Measurements from ENCODE around the gene NCR3LG1. TPM values are rescaled to one million over a fixed set of nuclear protein-coding genes. Genes with fewer than 3 reads are reported as not detected.

Gene NCR3LG1
- polyA plus RNA-seq, 3 donors, result 0.43 to 1.5 (median 0.45) TPM

GRCh38 chr11:17368551-17368950 is 17.0 kb downstream of the NCR3LG1 start:
- 89 to 92% (median 90%) methylated on average over 3 of the region's 3 CpGs for WGBS, 3 donors
- no peak overlapping the region for H3K27ac ChIP-seq (ENCODE audit: low read depth, low read length)

GRCh38 chr11:17369094-17369493 is 17.5 kb downstream of the NCR3LG1 start:
- H3K27ac ChIP-seq (ENCODE audit: low read depth, low read length), result no peak overlapping the region

- 84 to 94% (median 89%) methylated on average over 2 of the region's 2 CpGs for WGBS, 3 donors
- no peak overlapping the region for H3K27ac ChIP-seq (ENCODE audit: low read depth, low read length)
Observed at GRCh38 chr11:17369684-17370243, 18.2 kb downstream of the NCR3LG1 start.

GRCh38 chr11:17371614-17372013 is 20.0 kb downstream of the NCR3LG1 start:
- H3K27ac ChIP-seq (ENCODE audit: low read depth, low read length), result no peak overlapping the region
- 48 to 57% (median 56%) methylated on average over 3 of the region's 3 CpGs for WGBS, 3 donors

GRCh38 chr11:17375547-17375946 is 23.9 kb downstream of the NCR3LG1 start:
- 88 to 95% (median 89%) methylated on average over 5 of the region's 5 CpGs for WGBS, 3 donors
- no peak overlapping the region for H3K27ac ChIP-seq (ENCODE audit: low read depth, low read length)

- H3K27ac ChIP-seq (ENCODE audit: low read depth, low read length), result no peak overlapping the region
- WGBS, 3 donors, result 79 to 88% (median 82%) methylated on average over 3 of the region's 3 CpGs
Observed at GRCh38 chr11:17376493-17376892, 24.9 kb downstream of the NCR3LG1 start.

- H3K27ac ChIP-seq (ENCODE audit: low read depth, low read length), result no peak overlapping the region
- WGBS, 3 donors, result 68 to 78% (median 70%) methylated on average over 2 of the region's 2 CpGs
Observed at GRCh38 chr11:17378655-17379054, 27.1 kb downstream of the NCR3LG1 start.

GRCh38 chr11:17379383-17380180 is 28.0 kb downstream of the NCR3LG1 start:
- 84 to 89% (median 89%) methylated on average over 7 of the region's 7 CpGs for WGBS, 3 donors
- H3K27ac ChIP-seq (ENCODE audit: low read depth, low read length), result no peak overlapping the region

GRCh38 chr11:17381156-17381555 is 29.6 kb downstream of the NCR3LG1 start:
- H3K27ac ChIP-seq (ENCODE audit: low read depth, low read length), result no peak overlapping the region
- WGBS, 3 donors, result 66 to 76% (median 74%) methylated on average over 4 of the region's 4 CpGs

- 64 to 86% (median 81%) methylated on average over 8 of the region's 8 CpGs for WGBS, 3 donors
- no peak overlapping the region for H3K27ac ChIP-seq (ENCODE audit: low read depth, low read length)
Observed at GRCh38 chr11:17382046-17382728, 30.6 kb downstream of the NCR3LG1 start.

- 48 to 100% (median 86%) methylated on average over 1 of the region's 1 CpG for WGBS, 3 donors
Observed at GRCh38 chr11:17383461-17383860, 31.9 kb downstream of the NCR3LG1 start.

GRCh38 chr11:17384002-17384511 is 32.5 kb downstream of the NCR3LG1 start:
- 43 to 50% (median 49%) methylated on average over 6 of the region's 6 CpGs for WGBS, 3 donors
- H3K27ac ChIP-seq (ENCODE audit: low read depth, low read length), result no peak overlapping the region

More at GRCh38 chr11:17383461-17383860, 31.9 kb downstream of the NCR3LG1 start:
- H3K27ac ChIP-seq (ENCODE audit: low read depth, low read length), result no peak overlapping the region

GRCh38 chr11:17385492-17385891 is 33.9 kb downstream of the NCR3LG1 start:
- 59 to 89% (median 85%) methylated on average over 5 of the region's 5 CpGs for WGBS, 3 donors
- H3K27ac ChIP-seq (ENCODE audit: low read depth, low read length), result no peak overlapping the region

GRCh38 chr11:17385926-17386325 is 34.3 kb downstream of the NCR3LG1 start:
- WGBS, 3 donors, result 43 to 87% (median 86%) methylated on average over 4 to 6 of the region's 6 CpGs
- H3K27ac ChIP-seq (ENCODE audit: low read depth, low read length), result no peak overlapping the region

GRCh38 chr11:17386331-17387084 is 34.9 kb downstream of the NCR3LG1 start:
- WGBS, 3 donors, result 44 to 76% (median 74%) methylated on average over 23 of the region's 23 CpGs

GRCh38 chr11:17387254-17387653 is 35.7 kb downstream of the NCR3LG1 start:
- H3K27ac ChIP-seq (ENCODE audit: low read depth, low read length), result no peak overlapping the region
- WGBS, 3 donors, result 97 to 98% (median 97%) methylated on average over 20 of the region's 20 CpGs

More at GRCh38 chr11:17386331-17387084, 34.9 kb downstream of the NCR3LG1 start:
- H3K27ac ChIP-seq (ENCODE audit: low read depth, low read length), result no peak overlapping the region

- WGBS, 3 donors, result 82 to 94% (median 92%) methylated on average over 20 of the region's 20 CpGs
- H3K27ac ChIP-seq (ENCODE audit: low read depth, low read length), result no peak overlapping the region
Observed at GRCh38 chr11:17387811-17388210, 36.2 kb downstream of the NCR3LG1 start.

GRCh38 chr11:17388609-17389210 is 37.1 kb downstream of the NCR3LG1 start, which contains the start of gene KCNJ11:
KCNJ11 (minus strand) TSS chr11:17388659; CDS start chr11:17388091, 568 bp downstream.
- H3K27ac ChIP-seq (ENCODE audit: low read depth, low read length), result no peak within 1 kb of the TSS
- 3 to 5% (median 5%) methylated on average over 46 to 53 of the region's 53 CpGs for WGBS, 3 donors
